22Rv1 (cell line): ENCODE measurements around the gene PHRF1.

ENCODE experiments used
- H3K27ac ChIP-seq: fragments of 450-650 bp; 2 replicates; pipeline ENCODE4 v1.5.1; 2017
- CTCF ChIP-seq: fragments of 450-650 bp; IDR thresholded peaks from 2 replicates; pipeline ENCODE4 v1.5.1; 2017; ENCODE audit warnings: mild to moderate bottlenecking
- ZFX ChIP-seq: fragments of 450-650 bp; IDR thresholded peaks from 2 replicates; pipeline ENCODE4 v1.6.1; 2017; ENCODE audit warnings: antibody characterized with exemption, borderline replicate concordance

The PHRF1 gene

GRCh38 chr11:592501-592900 is 16.2 kb downstream of the PHRF1 start:
- no peak for TF ChIP-seq ZFX
- TF ChIP-seq CTCF: no peak
- no peak overlapping the region for H3K27ac ChIP-seq

GRCh38 chr11:592918-593317 is 16.6 kb downstream of the PHRF1 start:
- TF ChIP-seq ZFX (no peak), CTCF (no peak)
- H3K27ac ChIP-seq: no peak overlapping the region

GRCh38 chr11:593347-593746 is 17.1 kb downstream of the PHRF1 start:
- H3K27ac ChIP-seq: no peak overlapping the region
- TF ChIP-seq ZFX (no peak), CTCF (no peak)

- TF ChIP-seq ZFX (no peak), CTCF (no peak)
- H3K27ac ChIP-seq: no peak overlapping the region
Measured at GRCh38 chr11:595400-595799, 19.1 kb downstream of the PHRF1 start.

- H3K27ac ChIP-seq: no peak overlapping the region
- no peak for TF ChIP-seq CTCF
- no peak for TF ChIP-seq ZFX
Measured at GRCh38 chr11:596374-596773, 20.1 kb downstream of the PHRF1 start.

GRCh38 chr11:597166-597725 is 21.0 kb downstream of the PHRF1 start:
- TF ChIP-seq CTCF (no peak), ZFX (no peak)
- H3K27ac ChIP-seq: no peak overlapping the region

GRCh38 chr11:598005-598680 is 21.9 kb downstream of the PHRF1 start:
- no peak overlapping the region for H3K27ac ChIP-seq
- TF ChIP-seq ZFX: no peak
- TF ChIP-seq CTCF: no peak
